Colonic mucosa (tissue), 4 donors: ENCODE results near the gene NLRX1. TPM values are rescaled to one million over a fixed set of nuclear protein-coding genes. Genes with fewer than 3 reads are reported as not detected.

Source experiments
- DNase-seq: peaks from one replicate; pipeline ENCODE4 v3.0.0-alpha.2; 2020
- H3K27ac ChIP-seq: fragments of 200-600 bp; one replicate; pipeline ENCODE4 v1.8.0; 2021
- H3K27me3 ChIP-seq: fragments of 200-600 bp; one replicate; pipeline ENCODE4 v1.8.0; 2021
- H3K36me3 ChIP-seq: fragments of 200-600 bp; one replicate; pipeline ENCODE4 v1.8.0; 2021
- H3K4me1 ChIP-seq: fragments of 200-600 bp; one replicate; pipeline ENCODE4 v1.8.0; 2021; ENCODE audit warnings: mild to moderate bottlenecking
- H3K4me3 ChIP-seq: fragments of 200-600 bp; one replicate; pipeline ENCODE4 v1.8.0; 2021
- H3K9ac ChIP-seq, 2 donors: one replicate each; pipeline ENCODE4 v1.7.0; 2013; ENCODE audit warnings: control low read depth in 2 of 2, low read depth in 2 of 2, low read length in 2 of 2
- H3K9me3 ChIP-seq: fragments of 200-600 bp; one replicate; pipeline ENCODE4 v1.8.0; 2021
- intact Hi-C: fragments of 100-400 bp; cut with DNase I; formaldehyde crosslinking; loops from one replicate; pipeline ENCODE4 v1.14.1; 2022
- total RNA-seq, 2 donors: library from RNA; stranded (reverse); fragmentation: NEBNext Ultra II Directional in 1 of 2; extraction: Animal tissue kit (Norgen Biotek cat#: 25700) in 1 of 2; gene quantifications; one replicate each; pipeline ENCODE4 v1.2.1, GENCODE V29; 2021
- TF ChIP-seq, protein P1 (sequence below): fragments of 200-600 bp; IDR thresholded peaks from one replicate; pipeline ENCODE4 v1.8.0; 2022; ENCODE audit warnings: antibody characterized with exemption, mild to moderate bottlenecking
- donor health status: healthy.
- donor health status: DM: no; HTN: no; CAD: no.
- donor health status: DM: no; HTN: no; CAD: no.

The NLRX1 gene
- total RNA-seq, 2 donors from 2014 or later, result 16.5 to 17.1 TPM

DNA sequence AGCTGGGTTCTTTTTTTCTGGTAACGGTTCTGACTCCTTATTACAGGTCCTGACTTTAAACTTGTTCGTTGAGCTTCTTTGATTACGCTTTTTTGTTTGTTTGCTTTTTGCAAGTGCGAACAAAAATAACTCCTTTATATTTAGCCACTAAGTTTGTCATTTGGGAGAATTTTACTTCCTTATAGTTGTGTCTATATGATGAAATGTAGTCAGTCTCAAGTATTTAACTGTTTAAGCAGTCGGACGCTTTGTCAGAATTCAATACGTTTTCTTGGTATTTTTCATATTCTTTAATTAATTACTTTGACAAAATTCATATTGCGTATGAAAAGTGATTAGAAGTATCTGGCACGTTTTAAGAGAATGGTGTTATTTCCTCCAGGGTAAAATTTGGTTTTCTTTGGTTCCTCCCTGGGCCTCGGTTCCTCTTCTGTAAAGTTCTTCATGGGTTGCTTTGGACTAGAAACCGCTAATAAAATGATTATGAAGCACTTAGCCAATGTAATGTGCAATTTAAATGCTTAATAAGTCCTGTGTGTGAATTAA lies 39.0 kb downstream of the NLRX1 start:
- DNase-seq, result no peak
- Histone ChIP-seq H3K36me3 (no peaks in the 10 kb centered on the region), H3K9me3 (no peaks in the 10 kb centered on the region), H3K27me3 (no peaks in the 10 kb centered on the region), H3K27ac (peak overlapping the region; percentile 93), H3K9ac (peak overlapping the region in 1 of 2 donors; percentile 86), H3K4me3 (peak overlapping the region; percentile 93), H3K4me1 (peaks cover 3% of the 10 kb centered on the region)
- intact Hi-C loops, result loop anchor here (5.0 kb wide), 1 partner anchor 125 kb away; the partner anchor contains the start of gene RNF26
- TF ChIP-seq, protein P1, sequence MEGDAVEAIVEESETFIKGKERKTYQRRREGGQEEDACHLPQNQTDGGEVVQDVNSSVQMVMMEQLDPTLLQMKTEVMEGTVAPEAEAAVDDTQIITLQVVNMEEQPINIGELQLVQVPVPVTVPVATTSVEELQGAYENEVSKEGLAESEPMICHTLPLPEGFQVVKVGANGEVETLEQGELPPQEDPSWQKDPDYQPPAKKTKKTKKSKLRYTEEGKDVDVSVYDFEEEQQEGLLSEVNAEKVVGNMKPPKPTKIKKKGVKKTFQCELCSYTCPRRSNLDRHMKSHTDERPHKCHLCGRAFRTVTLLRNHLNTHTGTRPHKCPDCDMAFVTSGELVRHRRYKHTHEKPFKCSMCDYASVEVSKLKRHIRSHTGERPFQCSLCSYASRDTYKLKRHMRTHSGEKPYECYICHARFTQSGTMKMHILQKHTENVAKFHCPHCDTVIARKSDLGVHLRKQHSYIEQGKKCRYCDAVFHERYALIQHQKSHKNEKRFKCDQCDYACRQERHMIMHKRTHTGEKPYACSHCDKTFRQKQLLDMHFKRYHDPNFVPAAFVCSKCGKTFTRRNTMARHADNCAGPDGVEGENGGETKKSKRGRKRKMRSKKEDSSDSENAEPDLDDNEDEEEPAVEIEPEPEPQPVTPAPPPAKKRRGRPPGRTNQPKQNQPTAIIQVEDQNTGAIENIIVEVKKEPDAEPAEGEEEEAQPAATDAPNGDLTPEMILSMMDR, result no peak

DNA sequence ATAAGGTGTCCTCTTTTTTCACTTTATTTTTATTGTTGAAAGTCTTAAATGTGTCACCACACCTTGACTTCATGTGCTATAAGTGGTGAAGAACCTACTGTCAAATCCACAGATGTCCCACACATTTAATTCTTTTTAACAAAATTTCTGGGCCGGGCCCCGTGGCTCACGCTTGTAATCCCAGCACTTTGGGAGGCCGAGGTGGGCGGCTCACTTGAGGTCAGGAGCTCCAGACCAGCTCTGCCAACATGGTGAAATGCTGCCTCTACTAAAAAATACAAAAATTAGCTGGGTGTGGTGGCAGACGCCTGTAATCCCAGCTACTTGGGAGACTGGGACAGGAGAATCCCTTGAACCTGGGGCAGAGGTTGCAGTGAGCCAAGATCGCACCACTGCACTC lies 40.7 kb downstream of the NLRX1 start:
- Histone ChIP-seq H3K4me1 (peaks cover 3% of the 10 kb centered on the region), H3K9ac (no peak overlapping the region), H3K9me3 (no peaks in the 10 kb centered on the region), H3K27ac (no peak overlapping the region), H3K4me3 (no peak overlapping the region), H3K36me3 (no peaks in the 10 kb centered on the region), H3K27me3 (no peaks in the 10 kb centered on the region)
- DNase-seq, result no peak
- TF ChIP-seq, protein P1, result no peak
- intact Hi-C loops, result loop anchor here (5.0 kb wide), 1 partner anchor 123 kb away; the partner anchor contains the start of gene RNF26

DNA sequence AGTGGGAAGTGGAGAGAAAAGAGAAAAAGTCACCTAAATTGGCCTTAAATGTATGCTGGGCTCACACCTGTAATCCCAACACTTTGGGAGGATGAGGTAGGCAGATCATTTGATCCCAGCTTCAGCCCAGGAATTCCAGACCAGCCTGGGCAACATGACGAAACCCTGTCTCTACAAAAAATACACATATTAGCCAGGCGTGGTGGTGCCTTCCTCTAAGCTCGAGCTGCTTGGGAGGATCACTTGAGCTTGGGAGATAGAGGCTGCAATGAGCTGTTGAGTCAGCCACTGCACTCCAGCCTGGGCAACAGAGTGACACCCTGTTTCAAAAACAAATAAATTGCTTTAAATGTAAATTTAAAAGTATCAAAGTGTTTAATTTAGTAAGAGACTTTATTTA lies 41.5 kb downstream of the NLRX1 start:
- no peaks in the 10 kb centered on the region for H3K36me3 ChIP-seq
- intact Hi-C loops, result no loop called here
- peaks cover 3% of the 10 kb centered on the region for H3K4me1 ChIP-seq
- no peak for DNase-seq
- H3K9me3 ChIP-seq, result no peaks in the 10 kb centered on the region
- H3K27ac ChIP-seq, result no peak overlapping the region
- no peak overlapping the region for H3K9ac ChIP-seq
- H3K4me3 ChIP-seq, result no peak overlapping the region
- no peaks in the 10 kb centered on the region for H3K27me3 ChIP-seq
- TF ChIP-seq, protein P1, result no peak

DNA sequence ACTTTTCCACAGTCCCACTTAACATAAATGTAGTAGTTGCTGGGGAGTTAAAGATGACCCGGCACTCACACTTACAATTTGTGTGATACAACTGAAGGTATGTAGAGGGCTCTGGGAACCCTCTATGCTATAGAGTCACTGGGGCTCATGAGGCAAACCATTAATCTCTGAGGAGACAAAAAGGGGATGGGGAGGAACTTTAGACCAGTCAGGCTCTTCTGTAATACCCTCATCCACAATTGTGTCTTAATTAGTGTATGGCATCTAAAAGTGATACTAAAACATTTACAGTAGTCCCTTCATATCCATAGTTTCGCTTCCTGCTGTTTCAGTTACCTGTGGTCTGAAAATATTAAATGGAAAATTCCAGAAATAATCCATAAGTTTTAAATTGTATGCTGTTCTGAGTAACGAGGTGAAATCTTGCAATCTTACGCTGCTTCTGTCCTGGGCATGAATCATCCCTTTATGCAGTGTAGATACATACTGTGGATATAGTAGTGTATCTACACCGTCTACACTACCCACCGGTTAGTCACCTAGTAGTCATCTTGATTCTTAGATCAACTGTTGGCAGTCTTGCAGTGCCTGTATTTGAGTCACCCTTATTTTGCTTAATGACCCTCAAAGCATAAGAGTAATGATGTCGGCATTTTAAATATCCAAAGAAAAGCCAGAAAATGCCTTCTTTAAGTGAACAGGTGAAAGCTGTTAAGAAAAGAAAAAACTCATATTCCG lies 49.8 kb downstream of the NLRX1 start:
- DNase-seq, result no peak
- intact Hi-C loops, result loop anchor here (5.0 kb wide), 1 partner anchor 39 kb away; no protein-coding TSS in a partner anchor
- Histone ChIP-seq H3K9me3 (no peaks in the 10 kb centered on the region), H3K27me3 (no peaks in the 10 kb centered on the region), H3K36me3 (no peaks in the 10 kb centered on the region), H3K9ac (no peak overlapping the region), H3K27ac (no peak overlapping the region), H3K4me1 (no peaks in the 10 kb centered on the region), H3K4me3 (no peak overlapping the region)
- TF ChIP-seq, protein P1, result no peak

DNA sequence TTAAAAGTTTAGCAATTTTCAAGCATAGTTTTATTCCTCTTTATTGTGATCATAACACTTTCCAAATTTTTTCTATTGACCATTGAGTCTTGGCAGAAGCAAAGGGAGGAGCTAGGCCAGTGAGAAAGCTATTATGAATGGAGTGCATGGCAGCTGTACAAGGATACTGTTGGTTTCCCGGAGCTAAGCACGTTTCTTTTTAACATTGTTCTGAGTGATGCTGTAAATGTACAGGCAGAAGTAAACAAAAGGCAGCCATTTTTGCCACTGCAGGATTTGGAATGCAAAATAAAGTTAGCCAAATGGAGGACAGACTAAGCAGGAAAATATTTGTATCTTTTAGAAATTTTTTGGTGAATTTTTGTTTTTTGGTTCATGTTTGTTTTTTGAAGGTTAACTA lies 53.8 kb downstream of the NLRX1 start:
- TF ChIP-seq, protein P1, result no peak
- no peaks in the 10 kb centered on the region for H3K9me3 ChIP-seq
- H3K36me3 ChIP-seq, result no peaks in the 10 kb centered on the region
- H3K4me1 ChIP-seq, result no peaks in the 10 kb centered on the region
- no peaks in the 10 kb centered on the region for H3K27me3 ChIP-seq
- intact Hi-C loops, result no loop called here
- H3K27ac ChIP-seq, result no peak overlapping the region
- DNase-seq, result no peak
- H3K9ac ChIP-seq, result no peak overlapping the region
- no peak overlapping the region for H3K4me3 ChIP-seq
